HepG2 (cell line): ENCODE results near the gene TOP2A. TPM values are rescaled to one million over a fixed set of nuclear protein-coding genes. Genes with fewer than 3 reads are reported as not detected.
A peak's percentile ranks its signal among the peaks of the same experiment; 100 is the strongest.

ENCODE experiments used
- GABPA ChIP-seq, 2 experiments: IDR thresholded peaks; 2 replicates each; pipeline ENCODE4 v1.6.1; 2011 to 2016; ENCODE audit warnings: low read depth in 2 of 2, low read length in 1 of 2, missing biosample characterization in 1 of 2, missing genetic modification characterization in 1 of 2
- JUNB ChIP-seq: sonication (generic); formaldehyde crosslinking; IDR thresholded peaks from 2 replicates; pipeline ENCODE4 v1.8.0; 2022; ENCODE audit warnings: missing genetic modification reagents, mild to moderate bottlenecking, borderline replicate concordance
- PHF20 ChIP-seq: sonication (generic); formaldehyde crosslinking; IDR thresholded peaks from 2 replicates; pipeline ENCODE4 v1.5.0; 2020; ENCODE audit warnings: mild to moderate bottlenecking, missing genetic modification reagents
- REPIN1 ChIP-seq: sonication (generic); formaldehyde crosslinking; IDR thresholded peaks from 2 replicates; pipeline ENCODE4 v1.8.0; 2022; ENCODE audit warnings: missing genetic modification reagents, low read depth, mild to moderate bottlenecking, borderline replicate concordance
- RFXAP ChIP-seq: sonication (generic); formaldehyde crosslinking; IDR thresholded peaks from 2 replicates; pipeline ENCODE4 v1.4.0; 2020; ENCODE audit warnings: missing genetic modification reagents, borderline replicate concordance
- SATB2 ChIP-seq: sonication (generic); formaldehyde crosslinking; IDR thresholded peaks from 2 replicates; pipeline ENCODE4 v1.5.0; 2020; ENCODE audit warnings: missing genetic modification reagents
- ZNF12 ChIP-seq: sonication (generic); formaldehyde crosslinking; IDR thresholded peaks from 2 replicates; pipeline ENCODE4 v1.5.0; 2020; ENCODE audit warnings: missing genetic modification reagents
- ZNF441 ChIP-seq: sonication (generic); formaldehyde crosslinking; IDR thresholded peaks from 2 replicates; pipeline ENCODE4 v1.7.0; 2021; ENCODE audit warnings: missing genetic modification reagents, borderline replicate concordance
- ZNF616 ChIP-seq: sonication (generic); formaldehyde crosslinking; IDR thresholded peaks from 2 replicates; pipeline ENCODE4 v1.5.0; 2020; ENCODE audit warnings: low read depth, mild to moderate bottlenecking, missing genetic modification reagents
- ZNF619 ChIP-seq: sonication (generic); formaldehyde crosslinking; IDR thresholded peaks from 2 replicates; pipeline ENCODE4 v1.4.0; 2020; ENCODE audit warnings: mild to moderate bottlenecking, missing genetic modification reagents
- ZZZ3 ChIP-seq: sonication (generic); formaldehyde crosslinking; IDR thresholded peaks from 2 replicates; pipeline ENCODE4 v1.4.0; 2020; ENCODE audit warnings: missing genetic modification reagents, mild to moderate bottlenecking, borderline replicate concordance
- polyA plus RNA-seq, 8 experiments: library from polyadenylated mRNA; depleted of rRNA in 3 of 8; stranded (reverse) in 7 of 8; unstranded in 1 of 8; fragments of >200 nt; fragmentation: Illumina TruSeq in 4 of 8; extraction: Trizol in 4 of 8; gene quantifications; 2 replicates each; pipeline versions ENCODE4 v1.2.1 to v1.2.3, GENCODE V29; 2011 to 2016; ENCODE audit warnings: low read depth in 4 of 8, missing spikeins in 1 of 8, mixed read lengths in 1 of 8; ENCODE audit not compliant: insufficient read depth in 1 of 8
- total RNA-seq, 5 experiments: library from RNA; depleted of rRNA; stranded (reverse); fragments of >200 nt; fragmentation: Illumina TruSeq; extraction: Trizol; gene quantifications; 2 replicates each; pipeline ENCODE4 v1.2.3, GENCODE V29; 2016; ENCODE audit warnings: low read depth in 1 of 5
- TF ChIP-seq, protein P1 (sequence below): sonication (generic); formaldehyde crosslinking; IDR thresholded peaks from 2 replicates; pipeline ENCODE4 v1.8.1; 2023; ENCODE audit warnings: mild to moderate bottlenecking, inconsistent platforms, moderate library complexity, missing genetic modification reagents, borderline replicate concordance
- TF ChIP-seq, protein P2 (sequence below): fragments of 450-650 bp; IDR thresholded peaks from 2 replicates; pipeline ENCODE4 v1.6.1; 2017; ENCODE audit warnings: mild to moderate bottlenecking
- TF ChIP-seq, protein P3 (sequence below): IDR thresholded peaks from 2 replicates; pipeline ENCODE4 v1.6.1; 2012; ENCODE audit warnings: low read length, improper control_type of control experiment
- TF ChIP-seq, protein P4 (sequence below): sonication (generic); formaldehyde crosslinking; IDR thresholded peaks from 2 replicates; pipeline ENCODE4 v1.4.0; 2020; ENCODE audit warnings: missing genetic modification reagents, borderline replicate concordance
- TF ChIP-seq, protein P5 (sequence below): sonication (generic); formaldehyde crosslinking; IDR thresholded peaks from 2 replicates; pipeline ENCODE4 v1.4.0; 2020; ENCODE audit warnings: mild to moderate bottlenecking, missing genetic modification reagents

Gene TOP2A
- total and polyA plus RNA-seq, 2 of the 13 experiments (the other 11 are each of a cell fraction or from before 2014, with no cell fraction given) = 108 to 327 TPM

DNA sequence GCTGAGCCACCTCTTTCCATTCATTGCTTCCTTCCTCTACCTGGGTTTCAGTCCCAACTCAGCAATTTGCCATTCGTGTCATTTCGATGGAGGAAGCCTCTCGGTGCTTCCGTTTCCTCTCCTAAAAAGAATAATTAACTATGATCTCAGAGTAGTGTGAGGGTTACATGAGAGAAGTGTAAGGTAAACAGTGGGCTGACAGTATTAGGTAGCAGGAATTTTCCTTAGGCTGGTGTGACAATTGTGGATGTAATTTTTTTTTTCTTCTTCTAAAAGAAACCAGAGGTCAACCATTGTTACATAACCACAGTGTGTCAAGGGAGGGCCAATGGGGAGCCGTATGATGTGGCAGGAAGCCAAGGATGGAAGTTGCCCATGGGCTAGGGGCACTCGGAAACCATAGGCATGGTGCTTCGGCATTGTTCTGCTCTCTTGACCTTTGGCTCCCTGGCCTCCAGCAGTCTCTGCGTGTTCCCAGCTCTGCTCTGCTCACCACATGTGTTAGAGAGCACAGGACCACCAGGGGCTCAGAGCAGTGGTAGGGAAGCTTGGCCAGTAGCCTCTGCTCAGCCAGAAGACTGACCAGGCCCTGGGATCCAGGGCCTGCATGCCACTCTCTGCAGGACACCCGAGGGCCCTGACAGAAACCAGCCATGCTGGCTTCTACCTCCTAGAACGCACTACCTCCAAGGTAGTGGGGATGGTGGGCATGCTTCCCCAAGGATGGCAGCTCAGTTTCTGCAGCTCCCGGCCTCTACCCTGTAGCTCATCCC, 2.0 kb upstream of the TOP2A start (continued):
- no peak for TF ChIP-seq SATB2 (CRISPR knock-in tag)
- TF ChIP-seq ZNF619 = no peak
- TF ChIP-seq REPIN1 = peak; percentile 74; the same call in 1 of the 2 replicates
- peak; percentile 45; the same call in 1 of the 2 replicates for TF ChIP-seq RFXAP
- 0 out of 2 replicates have a peak, but pooled peaks have one; percentile 32 for TF ChIP-seq ZNF616 (CRISPR knock-in tag)
- peak; percentile 81; the same call in 1 of the 2 replicates for TF ChIP-seq ZNF441 (CRISPR knock-in tag)
- TF ChIP-seq PHF20 (CRISPR knock-in tag) = no peak; the same call in 1 of the 2 replicates
- TF ChIP-seq, protein P1, sequence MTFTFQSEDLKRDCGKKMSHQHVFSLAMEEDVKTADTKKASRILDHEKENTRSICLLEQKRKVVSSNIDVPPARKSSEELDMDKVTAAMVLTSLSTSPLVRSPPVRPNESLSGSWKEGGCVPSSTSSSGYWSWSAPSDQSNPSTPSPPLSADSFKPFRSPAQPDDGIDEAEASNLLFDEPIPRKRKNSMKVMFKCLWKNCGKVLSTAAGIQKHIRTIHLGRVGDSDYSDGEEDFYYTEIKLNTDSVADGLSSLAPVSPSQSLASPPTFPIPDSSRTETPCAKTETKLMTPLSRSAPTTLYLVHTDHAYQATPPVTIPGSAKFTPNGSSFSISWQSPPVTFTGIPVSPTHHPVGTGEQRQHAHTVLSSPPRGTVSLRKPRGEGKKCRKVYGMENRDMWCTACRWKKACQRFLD (CRISPR knock-in tag) = no peak; the same call in none of the 2 replicates
- TF ChIP-seq, protein P2, sequence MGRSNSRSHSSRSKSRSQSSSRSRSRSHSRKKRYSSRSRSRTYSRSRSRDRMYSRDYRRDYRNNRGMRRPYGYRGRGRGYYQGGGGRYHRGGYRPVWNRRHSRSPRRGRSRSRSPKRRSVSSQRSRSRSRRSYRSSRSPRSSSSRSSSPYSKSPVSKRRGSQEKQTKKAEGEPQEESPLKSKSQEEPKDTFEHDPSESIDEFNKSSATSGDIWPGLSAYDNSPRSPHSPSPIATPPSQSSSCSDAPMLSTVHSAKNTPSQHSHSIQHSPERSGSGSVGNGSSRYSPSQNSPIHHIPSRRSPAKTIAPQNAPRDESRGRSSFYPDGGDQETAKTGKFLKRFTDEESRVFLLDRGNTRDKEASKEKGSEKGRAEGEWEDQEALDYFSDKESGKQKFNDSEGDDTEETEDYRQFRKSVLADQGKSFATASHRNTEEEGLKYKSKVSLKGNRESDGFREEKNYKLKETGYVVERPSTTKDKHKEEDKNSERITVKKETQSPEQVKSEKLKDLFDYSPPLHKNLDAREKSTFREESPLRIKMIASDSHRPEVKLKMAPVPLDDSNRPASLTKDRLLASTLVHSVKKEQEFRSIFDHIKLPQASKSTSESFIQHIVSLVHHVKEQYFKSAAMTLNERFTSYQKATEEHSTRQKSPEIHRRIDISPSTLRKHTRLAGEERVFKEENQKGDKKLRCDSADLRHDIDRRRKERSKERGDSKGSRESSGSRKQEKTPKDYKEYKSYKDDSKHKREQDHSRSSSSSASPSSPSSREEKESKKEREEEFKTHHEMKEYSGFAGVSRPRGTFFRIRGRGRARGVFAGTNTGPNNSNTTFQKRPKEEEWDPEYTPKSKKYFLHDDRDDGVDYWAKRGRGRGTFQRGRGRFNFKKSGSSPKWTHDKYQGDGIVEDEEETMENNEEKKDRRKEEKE = no peak
- TF ChIP-seq, protein P3, sequence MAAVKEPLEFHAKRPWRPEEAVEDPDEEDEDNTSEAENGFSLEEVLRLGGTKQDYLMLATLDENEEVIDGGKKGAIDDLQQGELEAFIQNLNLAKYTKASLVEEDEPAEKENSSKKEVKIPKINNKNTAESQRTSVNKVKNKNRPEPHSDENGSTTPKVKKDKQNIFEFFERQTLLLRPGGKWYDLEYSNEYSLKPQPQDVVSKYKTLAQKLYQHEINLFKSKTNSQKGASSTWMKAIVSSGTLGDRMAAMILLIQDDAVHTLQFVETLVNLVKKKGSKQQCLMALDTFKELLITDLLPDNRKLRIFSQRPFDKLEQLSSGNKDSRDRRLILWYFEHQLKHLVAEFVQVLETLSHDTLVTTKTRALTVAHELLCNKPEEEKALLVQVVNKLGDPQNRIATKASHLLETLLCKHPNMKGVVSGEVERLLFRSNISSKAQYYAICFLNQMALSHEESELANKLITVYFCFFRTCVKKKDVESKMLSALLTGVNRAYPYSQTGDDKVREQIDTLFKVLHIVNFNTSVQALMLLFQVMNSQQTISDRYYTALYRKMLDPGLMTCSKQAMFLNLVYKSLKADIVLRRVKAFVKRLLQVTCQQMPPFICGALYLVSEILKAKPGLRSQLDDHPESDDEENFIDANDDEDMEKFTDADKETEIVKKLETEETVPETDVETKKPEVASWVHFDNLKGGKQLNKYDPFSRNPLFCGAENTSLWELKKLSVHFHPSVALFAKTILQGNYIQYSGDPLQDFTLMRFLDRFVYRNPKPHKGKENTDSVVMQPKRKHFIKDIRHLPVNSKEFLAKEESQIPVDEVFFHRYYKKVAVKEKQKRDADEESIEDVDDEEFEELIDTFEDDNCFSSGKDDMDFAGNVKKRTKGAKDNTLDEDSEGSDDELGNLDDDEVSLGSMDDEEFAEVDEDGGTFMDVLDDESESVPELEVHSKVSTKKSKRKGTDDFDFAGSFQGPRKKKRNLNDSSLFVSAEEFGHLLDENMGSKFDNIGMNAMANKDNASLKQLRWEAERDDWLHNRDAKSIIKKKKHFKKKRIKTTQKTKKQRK = no peak
- TF ChIP-seq, protein P4, sequence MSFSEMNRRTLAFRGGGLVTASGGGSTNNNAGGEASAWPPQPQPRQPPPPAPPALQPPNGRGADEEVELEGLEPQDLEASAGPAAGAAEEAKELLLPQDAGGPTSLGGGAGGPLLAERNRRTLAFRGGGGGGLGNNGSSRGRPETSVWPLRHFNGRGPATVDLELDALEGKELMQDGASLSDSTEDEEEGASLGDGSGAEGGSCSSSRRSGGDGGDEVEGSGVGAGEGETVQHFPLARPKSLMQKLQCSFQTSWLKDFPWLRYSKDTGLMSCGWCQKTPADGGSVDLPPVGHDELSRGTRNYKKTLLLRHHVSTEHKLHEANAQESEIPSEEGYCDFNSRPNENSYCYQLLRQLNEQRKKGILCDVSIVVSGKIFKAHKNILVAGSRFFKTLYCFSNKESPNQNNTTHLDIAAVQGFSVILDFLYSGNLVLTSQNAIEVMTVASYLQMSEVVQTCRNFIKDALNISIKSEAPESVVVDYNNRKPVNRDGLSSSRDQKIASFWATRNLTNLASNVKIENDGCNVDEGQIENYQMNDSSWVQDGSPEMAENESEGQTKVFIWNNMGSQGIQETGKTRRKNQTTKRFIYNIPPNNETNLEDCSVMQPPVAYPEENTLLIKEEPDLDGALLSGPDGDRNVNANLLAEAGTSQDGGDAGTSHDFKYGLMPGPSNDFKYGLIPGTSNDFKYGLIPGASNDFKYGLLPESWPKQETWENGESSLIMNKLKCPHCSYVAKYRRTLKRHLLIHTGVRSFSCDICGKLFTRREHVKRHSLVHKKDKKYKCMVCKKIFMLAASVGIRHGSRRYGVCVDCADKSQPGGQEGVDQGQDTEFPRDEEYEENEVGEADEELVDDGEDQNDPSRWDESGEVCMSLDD = no peak
- TF ChIP-seq GABPA (IDR thresholded peaks at IDR 0.05; ENCODE audit: low read depth, low read length) = no peak
- peak; percentile 77 for TF ChIP-seq GABPA (CRISPR knock-in tag; IDR thresholded peaks at IDR 0.05; ENCODE audit: low read depth)
- TF ChIP-seq ZNF12 (CRISPR knock-in tag) = peak; percentile 35; the same call in 1 of the 2 replicates
- TF ChIP-seq JUNB (CRISPR knock-in tag) = no peak
- TF ChIP-seq, protein P5, sequence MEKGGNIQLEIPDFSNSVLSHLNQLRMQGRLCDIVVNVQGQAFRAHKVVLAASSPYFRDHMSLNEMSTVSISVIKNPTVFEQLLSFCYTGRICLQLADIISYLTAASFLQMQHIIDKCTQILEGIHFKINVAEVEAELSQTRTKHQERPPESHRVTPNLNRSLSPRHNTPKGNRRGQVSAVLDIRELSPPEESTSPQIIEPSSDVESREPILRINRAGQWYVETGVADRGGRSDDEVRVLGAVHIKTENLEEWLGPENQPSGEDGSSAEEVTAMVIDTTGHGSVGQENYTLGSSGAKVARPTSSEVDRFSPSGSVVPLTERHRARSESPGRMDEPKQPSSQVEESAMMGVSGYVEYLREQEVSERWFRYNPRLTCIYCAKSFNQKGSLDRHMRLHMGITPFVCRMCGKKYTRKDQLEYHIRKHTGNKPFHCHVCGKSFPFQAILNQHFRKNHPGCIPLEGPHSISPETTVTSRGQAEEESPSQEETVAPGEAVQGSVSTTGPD (CRISPR knock-in tag) = no peak
- TF ChIP-seq ZZZ3 (CRISPR knock-in tag) = 0 out of 2 replicates have a peak, but pooled peaks have one; percentile 52
